Adrenal gland (tissue), 12 donors: ENCODE results near the gene MSLN. TPM values are rescaled to one million over a fixed set of nuclear protein-coding genes. Genes with fewer than 3 reads are reported as not detected.

ENCODE experiments used
- DNase-seq, 7 donors: peaks; one replicate each; pipeline ENCODE4 v3.0.0-alpha.2; 2019 to 2020
- H3K27ac ChIP-seq, 5 donors: fragments of 200-600 bp; sonication (generic) in 4 of 5; 1 replicate in 3 of 5; 2 replicates in 2 of 5; pipeline versions ENCODE4 v1.5.1 to v1.8.0; 2016 to 2020; ENCODE audit warnings: mild to moderate bottlenecking in 1 of 5
- H3K27me3 ChIP-seq: fragments of 200-600 bp; 2 replicates; pipeline ENCODE4 v1.8.0; 2021
- H3K36me3 ChIP-seq, 2 donors: fragments of 200-600 bp; replicated peaks in 1 of 2; 1 replicate in 1 of 2; 2 replicates in 1 of 2; pipeline versions ENCODE4 v1.5.1 to v1.8.0; 2018 to 2022
- H3K4me1 ChIP-seq, 2 donors: fragments of 200-600 bp; replicated peaks in 1 of 2; 1 replicate in 1 of 2; 2 replicates in 1 of 2; pipeline versions ENCODE4 v1.5.1 to v1.8.0; 2018 to 2021
- H3K4me3 ChIP-seq, 4 donors: fragments of 200-600 bp; sonication (generic) in 3 of 4; one replicate each; pipeline ENCODE4 v1.5.1; 2016 to 2018
- H3K9me3 ChIP-seq, 3 donors: fragments of 200-600 bp; sonication (generic) in 1 of 3; replicated peaks in 1 of 3; 1 replicate in 2 of 3; 2 replicates in 1 of 3; pipeline versions ENCODE4 v1.5.1 to v1.8.0; 2016 to 2021
- POLR2A ChIP-seq, 2 donors: fragments of 450-650 bp; IDR thresholded peaks; one replicate each; pipeline ENCODE4 v1.6.1; 2017; ENCODE audit warnings: antibody characterized with exemption in 2 of 2, mild to moderate bottlenecking in 2 of 2, moderate library complexity in 1 of 2
- WGBS, 4 donors: extraction: QIAGEN DNeasy Blood & Tissue Kit in 2 of 4; methylation state at CpG; one replicate each; pipeline versions ENCODE4 v1.1.5 to v1.1.7; 2013 to 2017; 5-methylcytosine and 5-hydroxymethylcytosine counted together
- intact Hi-C, 2 donors: fragments of 100-400 bp; cut with DNase I; formaldehyde crosslinking; loops; one replicate each; pipeline versions ENCODE4 v1.14.1 to v1.15.0; 2022 to 2023
- polyA plus RNA-seq, 3 donors: library from polyadenylated mRNA; stranded (reverse); fragments of 200-250 nt in 2 of 3; fragments of 350-450 nt in 1 of 3; fragmentation: Illumina TruSeq in 1 of 3; extraction: RNeasy Lipid Tissue Mini Kit (QIAGEN cat#74804) in 1 of 3; gene quantifications; one replicate each; pipeline ENCODE4 v1.2.3, GENCODE V29; 2013 to 2014
- total RNA-seq, 9 donors: library from RNA; depleted of rRNA in 4 of 9; stranded (reverse); fragments of >200 nt in 4 of 9; fragments of 120-200 nt in 1 of 9; fragmentation: NEBNext Ultra II Directional in 1 of 9; extraction: Animal tissue kit (Norgen Biotek cat#: 25700) in 1 of 9; gene quantifications; one replicate each; pipeline versions ENCODE4 v1.1.0 to v1.2.4, GENCODE V29; 2013 to 2023
- TF ChIP-seq, protein P1 (sequence below), 6 experiments: fragments of 450-650 bp in 4 of 6; fragments of 200-600 bp in 2 of 6; sonication (generic) in 1 of 6; IDR thresholded peaks; 1 replicate in 5 of 6; 2 replicates in 1 of 6; pipeline versions ENCODE4 v1.5.1 to v1.8.0; 2016 to 2021; ENCODE audit warnings: antibody characterized with exemption in 6 of 6, mild to moderate bottlenecking in 2 of 6, moderate library complexity in 1 of 6
- donor health status: healthy with polysubstance abuse.
- donor health status: Bipolar disorder and iron deficiency.
- donor health status: DM: yes; HTN: yes; CAD: no.
- donor health status: DM: no; HTN: no; CAD: no.
- donor health status: DM: no; HTN: no; CAD: no.
- donor health status: DM: yes; HTN: yes; CAD: no.

MSLN gene
- total and polyA plus RNA-seq, 12 donors, result 0.13 to 0.46 (median 0.30) TPM; not detected in 8

GRCh38 chr16:802914-803753, 42.6 kb downstream of the MSLN start:
- no peak overlapping the region for H3K4me3 ChIP-seq
- intact Hi-C loops, result no loop called here
- H3K9me3 ChIP-seq, result no peaks in the 10 kb centered on the region
- H3K27me3 ChIP-seq, result peaks cover 37% of the 10 kb centered on the region
- no peak for DNase-seq
- H3K27ac ChIP-seq, result no peak overlapping the region
- H3K4me1 ChIP-seq, result peaks cover 0 to 6% of the 10 kb centered on the region in 2 donors
- no peak for TF ChIP-seq POLR2A (IDR thresholded peaks at IDR 0.05)
- TF ChIP-seq, protein P1, sequence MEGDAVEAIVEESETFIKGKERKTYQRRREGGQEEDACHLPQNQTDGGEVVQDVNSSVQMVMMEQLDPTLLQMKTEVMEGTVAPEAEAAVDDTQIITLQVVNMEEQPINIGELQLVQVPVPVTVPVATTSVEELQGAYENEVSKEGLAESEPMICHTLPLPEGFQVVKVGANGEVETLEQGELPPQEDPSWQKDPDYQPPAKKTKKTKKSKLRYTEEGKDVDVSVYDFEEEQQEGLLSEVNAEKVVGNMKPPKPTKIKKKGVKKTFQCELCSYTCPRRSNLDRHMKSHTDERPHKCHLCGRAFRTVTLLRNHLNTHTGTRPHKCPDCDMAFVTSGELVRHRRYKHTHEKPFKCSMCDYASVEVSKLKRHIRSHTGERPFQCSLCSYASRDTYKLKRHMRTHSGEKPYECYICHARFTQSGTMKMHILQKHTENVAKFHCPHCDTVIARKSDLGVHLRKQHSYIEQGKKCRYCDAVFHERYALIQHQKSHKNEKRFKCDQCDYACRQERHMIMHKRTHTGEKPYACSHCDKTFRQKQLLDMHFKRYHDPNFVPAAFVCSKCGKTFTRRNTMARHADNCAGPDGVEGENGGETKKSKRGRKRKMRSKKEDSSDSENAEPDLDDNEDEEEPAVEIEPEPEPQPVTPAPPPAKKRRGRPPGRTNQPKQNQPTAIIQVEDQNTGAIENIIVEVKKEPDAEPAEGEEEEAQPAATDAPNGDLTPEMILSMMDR (IDR thresholded peaks at IDR 0.05), result no peak
- WGBS, 4 donors, result 62 to 70% (median 67%) methylated on average over 4 to 33 of the region's 33 CpGs
- no peaks in the 10 kb centered on the region for H3K36me3 ChIP-seq

- DNase-seq, result no peak
- Histone ChIP-seq H3K9me3 (no peaks in the 10 kb centered on the region), H3K4me1 (peaks cover 0 to 9% of the 10 kb centered on the region in 2 donors), H3K4me3 (no peak overlapping the region), H3K27me3 (peaks cover 36% of the 10 kb centered on the region), H3K27ac (no peak overlapping the region), H3K36me3 (no peaks in the 10 kb centered on the region)
- TF ChIP-seq, protein P1 (IDR thresholded peaks at IDR 0.05), result no peak
- TF ChIP-seq POLR2A (IDR thresholded peaks at IDR 0.05), result no peak
- intact Hi-C loops, result no loop called here
- 41 to 62% (median 57%) methylated on average over 8 of the region's 8 CpGs for WGBS, 4 donors
Measured at GRCh38 chr16:803754-804080, 43.2 kb downstream of the MSLN start.

DNA sequence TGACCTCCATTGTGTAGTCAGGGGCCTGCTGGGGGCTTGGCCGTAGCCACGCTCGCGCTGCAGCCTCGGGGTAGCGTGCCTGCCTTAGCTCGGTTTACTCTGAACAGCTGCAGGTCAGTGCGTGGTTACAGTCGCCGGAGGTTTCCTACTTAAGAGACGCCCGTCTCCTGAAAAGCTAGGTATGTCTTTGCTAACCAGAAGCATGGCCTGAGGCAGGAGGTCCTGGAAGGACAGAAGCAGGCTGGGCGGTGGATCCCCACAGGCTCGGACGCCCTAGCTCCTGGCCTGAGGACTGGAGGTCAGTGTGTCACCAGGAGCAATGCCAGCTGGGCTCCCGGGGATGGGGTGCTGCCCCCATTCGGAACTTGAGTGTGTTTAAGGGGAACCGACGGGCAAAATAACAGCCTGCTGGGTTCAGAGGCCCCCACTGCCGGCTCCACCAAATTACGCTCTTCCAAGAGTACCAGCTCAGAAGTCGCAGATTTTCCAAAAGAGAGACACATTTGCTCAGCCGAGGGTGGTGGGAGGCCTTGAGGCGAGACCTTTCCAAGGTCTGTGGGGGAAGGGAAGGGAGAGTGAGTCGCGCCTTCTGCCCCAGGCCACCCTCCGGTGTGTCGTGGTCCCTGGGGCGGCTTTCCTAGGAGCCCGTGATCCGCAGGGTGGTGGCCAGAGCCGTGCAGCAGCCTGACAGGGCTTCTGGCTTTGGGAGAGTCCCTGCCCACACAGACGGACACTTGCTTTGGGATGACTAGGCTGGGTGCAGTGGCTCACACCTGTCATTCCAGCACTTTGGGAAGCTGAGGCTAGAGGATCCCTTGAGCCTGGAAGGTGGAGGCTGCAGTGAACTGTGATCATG, 43.9 kb downstream of the MSLN start:
- intact Hi-C loops, result no loop called here
- WGBS, 4 donors, result 41 to 53% (median 48%) methylated on average over 24 to 33 of the region's 33 CpGs

GRCh38 chr16:805474-805873, 44.9 kb downstream of the MSLN start:
- H3K27me3 ChIP-seq, result peaks cover 20% of the 10 kb centered on the region
- H3K4me3 ChIP-seq, result no peak overlapping the region
- intact Hi-C loops, result no loop called here
- H3K27ac ChIP-seq, result no peak overlapping the region
- H3K9me3 ChIP-seq, result no peaks in the 10 kb centered on the region
- 83 to 95% (median 84%) methylated on average over 7 to 17 of the region's 17 CpGs for WGBS, 4 donors
- TF ChIP-seq POLR2A (IDR thresholded peaks at IDR 0.05), result no peak
- TF ChIP-seq, protein P1 (IDR thresholded peaks at IDR 0.05), result no peak
- H3K4me1 ChIP-seq, result peaks cover 0 to 9% of the 10 kb centered on the region in 2 donors
- no peak for DNase-seq
- H3K36me3 ChIP-seq, result no peaks in the 10 kb centered on the region

More for the DNA sequence above, 43.9 kb downstream of the MSLN start:
- H3K27ac ChIP-seq, result no peak overlapping the region
- H3K27me3 ChIP-seq, result peaks cover 30% of the 10 kb centered on the region
- H3K9me3 ChIP-seq, result no peaks in the 10 kb centered on the region
- DNase-seq, result no peak
- H3K36me3 ChIP-seq, result no peaks in the 10 kb centered on the region
- no peak for TF ChIP-seq POLR2A (IDR thresholded peaks at IDR 0.05)
- TF ChIP-seq, protein P1 (IDR thresholded peaks at IDR 0.05), result no peak
- H3K4me3 ChIP-seq, result no peak overlapping the region
- H3K4me1 ChIP-seq, result peaks cover 0 to 9% of the 10 kb centered on the region in 2 donors
